Measurements from ENCODE around the gene EPS15.
"Not testable (repeated sequence)": the region's sequence is repeated elsewhere in the genome, so short reads cannot be mapped to it uniquely, and the experiment has no call there.

EPS15 gene

GRCh38 chr1:51519048-51519864 lies at the start of gene EPS15:
Gene EPS15 (minus strand): TSS chr1:51519266. CDS start chr1:51519231, 35 bp downstream.
- DNase-seq (ENCODE audit: low read depth), result no peak

- DNase-seq (ENCODE audit: low read depth), result no peak
These were observed 49.3 kb upstream of the EPS15 start for GRCh38 chr1:51568231-51568935.

GRCh38 chr1:51567653-51568052 lies 48.6 kb upstream of the EPS15 start:
- peak; percentile 84 for DNase-seq (ENCODE audit: low read depth)

DNA sequence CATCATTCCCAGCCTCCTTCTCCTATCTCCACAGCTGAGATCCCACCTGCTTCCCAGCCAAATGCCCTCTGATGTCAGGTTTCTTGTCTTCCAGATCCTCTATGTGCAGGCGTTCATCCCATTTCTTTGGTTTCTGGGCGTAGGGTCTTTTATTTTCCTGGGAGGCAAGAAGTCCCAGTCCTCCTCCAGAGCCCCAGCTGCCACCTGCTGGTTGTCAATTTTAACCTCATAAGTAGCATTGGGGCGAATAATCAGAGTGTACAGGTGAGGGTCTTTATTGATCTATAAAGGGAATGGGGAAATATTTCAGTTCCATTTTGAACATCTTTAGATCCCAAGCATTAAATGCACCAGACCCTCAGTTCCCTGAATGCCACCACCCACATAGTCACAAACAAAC lies 47.2 kb upstream of the EPS15 start:
- DNase-seq (ENCODE audit: low read depth), result no peak

DNA sequence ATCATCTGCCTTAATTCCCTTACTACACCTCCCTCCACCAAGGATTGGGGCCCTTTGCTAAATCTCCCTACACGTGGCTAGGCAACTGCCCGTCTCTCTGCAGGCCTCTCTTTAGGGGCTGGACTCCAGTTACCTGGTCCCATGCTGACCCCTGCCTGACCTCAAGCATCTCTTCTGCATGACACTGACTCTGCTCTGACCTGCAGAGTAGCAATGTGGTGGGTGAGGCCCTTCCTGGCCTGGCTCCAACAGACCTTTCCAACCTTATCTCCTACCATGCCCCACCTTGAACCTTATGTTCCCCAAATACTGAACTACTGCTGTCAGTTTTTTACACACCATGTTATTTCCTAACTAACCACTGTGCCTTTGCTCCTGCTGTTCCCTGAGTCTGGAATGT lies 45.9 kb upstream of the EPS15 start:
- DNase-seq (ENCODE audit: low read depth), result no peak

GRCh38 chr1:51564124-51564523 lies 45.1 kb upstream of the EPS15 start:
- DNase-seq (ENCODE audit: low read depth), result no peak

- no peak for DNase-seq (ENCODE audit: low read depth)
These were observed 42.6 kb upstream of the EPS15 start for GRCh38 chr1:51561702-51562101.

DNA sequence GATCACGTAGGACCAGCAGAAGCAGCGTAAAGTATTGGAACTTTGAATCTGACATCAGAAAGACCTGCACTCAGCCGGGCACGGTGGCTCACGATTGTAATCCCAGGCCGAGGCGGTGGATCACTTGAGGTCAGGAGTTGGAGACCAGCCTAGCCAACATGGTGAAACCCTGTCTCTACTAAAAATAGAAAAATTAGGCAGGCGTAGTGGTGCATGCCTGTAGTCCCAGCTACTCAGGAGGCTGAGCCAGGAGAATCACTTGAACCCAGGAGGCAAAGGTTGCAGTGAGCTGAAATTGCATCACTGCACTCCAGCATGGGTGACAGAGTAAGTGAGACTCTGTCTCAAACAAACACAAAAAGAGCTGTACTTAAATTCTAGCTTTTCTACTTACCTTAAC lies 41.8 kb upstream of the EPS15 start:
- not testable (repeated sequence) for DNase-seq (ENCODE audit: low read depth)

DNA sequence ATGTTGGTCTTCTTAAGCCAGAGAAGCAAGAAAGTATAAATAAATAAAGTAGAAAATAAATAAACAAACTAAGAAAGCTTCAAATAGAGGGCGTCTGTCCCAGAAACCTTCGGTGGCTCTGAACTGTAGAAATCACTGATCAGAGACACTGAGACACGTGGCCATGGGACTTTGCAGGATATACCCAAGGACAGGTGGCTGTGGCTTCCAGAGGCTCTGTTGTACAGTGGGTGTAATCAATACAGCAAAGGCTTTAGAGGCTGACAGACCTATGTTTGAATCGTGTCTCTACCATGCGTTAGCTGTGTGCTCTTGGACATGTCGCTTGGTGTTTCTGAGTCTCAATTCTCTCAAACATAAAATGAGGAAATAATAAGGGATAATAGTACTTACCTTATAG lies 41.0 kb upstream of the EPS15 start:
- no peak for DNase-seq (ENCODE audit: low read depth)

DNA sequence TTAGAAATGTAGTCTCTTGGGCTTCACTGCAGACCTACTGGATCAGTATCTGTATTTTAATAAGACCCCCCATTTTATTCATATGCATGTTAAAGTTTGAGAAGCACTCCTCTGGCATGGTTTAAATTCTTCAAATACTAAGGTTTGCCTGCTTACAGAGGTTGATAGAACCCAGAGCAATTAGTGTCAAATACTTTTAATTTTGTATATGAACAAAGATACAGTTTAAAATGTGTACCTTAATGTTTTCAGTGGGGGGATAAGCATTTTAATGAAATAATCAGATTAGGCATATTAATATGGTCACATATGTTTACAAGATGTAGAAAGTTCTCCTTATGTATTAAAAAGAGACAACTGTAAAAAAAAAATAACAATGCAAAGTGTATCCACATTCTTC lies 40.4 kb upstream of the EPS15 start:
- DNase-seq (ENCODE audit: low read depth), result no peak

GRCh38 chr1:51559064-51559500 lies 40.0 kb upstream of the EPS15 start:
- no peak for DNase-seq (ENCODE audit: low read depth)

DNA sequence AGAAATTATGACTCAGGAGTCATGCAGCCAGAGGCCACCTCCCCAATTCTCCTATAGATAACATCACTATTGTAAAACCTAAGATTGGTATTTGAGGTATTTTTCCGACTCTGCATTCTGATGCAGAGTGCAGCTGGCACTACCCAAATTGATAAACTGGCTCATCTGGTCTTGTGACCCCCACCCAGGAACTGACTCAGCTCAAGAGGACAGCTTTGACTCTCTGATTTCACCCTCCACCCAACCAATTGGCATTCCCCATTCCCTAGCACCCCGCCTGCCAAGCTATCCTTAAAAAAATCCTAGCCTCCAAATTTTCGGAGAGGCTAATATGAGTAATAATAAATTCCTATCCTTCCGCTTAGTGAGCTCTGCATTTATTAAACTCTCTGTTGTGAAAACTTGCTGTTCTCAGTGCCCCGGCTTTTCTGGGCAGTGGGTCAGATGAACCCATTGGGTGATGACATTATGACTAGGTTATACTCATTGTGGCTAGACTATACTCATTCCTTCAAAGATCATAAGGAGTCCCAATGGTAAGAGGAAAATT lies 39.4 kb upstream of the EPS15 start:
- DNase-seq (ENCODE audit: low read depth), result peak; percentile 91

GRCh38 chr1:51557168-51557567 lies 38.1 kb upstream of the EPS15 start:
- no peak for DNase-seq (ENCODE audit: low read depth)

DNA sequence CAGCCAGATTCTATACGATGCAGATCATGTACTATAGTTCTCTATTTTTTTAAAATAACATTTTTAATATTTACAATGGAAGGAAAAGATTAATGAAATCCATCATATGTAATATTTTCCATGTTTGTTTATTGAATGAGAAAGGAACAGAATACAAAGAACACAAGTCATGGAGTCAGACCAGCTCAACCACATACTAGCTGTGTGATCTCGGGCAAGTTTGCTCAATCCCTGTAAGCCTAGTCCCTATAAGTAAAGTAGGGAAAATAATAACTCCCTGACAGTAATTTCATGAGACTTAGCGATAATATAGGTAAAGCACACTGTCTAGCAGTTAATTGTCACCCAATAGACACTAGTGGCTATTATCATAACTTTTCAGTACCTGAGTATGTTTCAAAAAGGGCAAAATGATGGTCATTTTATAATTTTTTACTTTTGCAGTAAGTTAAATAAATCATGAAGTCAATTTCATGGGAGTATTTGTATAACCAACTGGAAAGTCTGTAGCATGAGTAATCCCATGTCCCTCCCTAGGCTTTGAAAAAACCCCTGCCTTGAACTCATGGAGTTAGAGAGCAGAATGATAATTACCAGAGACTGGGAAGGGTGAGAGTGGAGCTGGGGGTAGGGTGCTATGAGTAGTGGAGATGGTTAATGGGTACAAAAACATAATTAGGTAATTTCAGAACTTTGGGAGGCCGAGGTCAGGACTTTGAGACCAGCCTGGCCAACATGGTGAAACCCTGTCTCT lies 37.0 kb upstream of the EPS15 start:
- no peak for DNase-seq (ENCODE audit: low read depth)

GRCh38 chr1:51553911-51554310 lies 34.8 kb upstream of the EPS15 start:
- DNase-seq (ENCODE audit: low read depth), result no peak

DNA sequence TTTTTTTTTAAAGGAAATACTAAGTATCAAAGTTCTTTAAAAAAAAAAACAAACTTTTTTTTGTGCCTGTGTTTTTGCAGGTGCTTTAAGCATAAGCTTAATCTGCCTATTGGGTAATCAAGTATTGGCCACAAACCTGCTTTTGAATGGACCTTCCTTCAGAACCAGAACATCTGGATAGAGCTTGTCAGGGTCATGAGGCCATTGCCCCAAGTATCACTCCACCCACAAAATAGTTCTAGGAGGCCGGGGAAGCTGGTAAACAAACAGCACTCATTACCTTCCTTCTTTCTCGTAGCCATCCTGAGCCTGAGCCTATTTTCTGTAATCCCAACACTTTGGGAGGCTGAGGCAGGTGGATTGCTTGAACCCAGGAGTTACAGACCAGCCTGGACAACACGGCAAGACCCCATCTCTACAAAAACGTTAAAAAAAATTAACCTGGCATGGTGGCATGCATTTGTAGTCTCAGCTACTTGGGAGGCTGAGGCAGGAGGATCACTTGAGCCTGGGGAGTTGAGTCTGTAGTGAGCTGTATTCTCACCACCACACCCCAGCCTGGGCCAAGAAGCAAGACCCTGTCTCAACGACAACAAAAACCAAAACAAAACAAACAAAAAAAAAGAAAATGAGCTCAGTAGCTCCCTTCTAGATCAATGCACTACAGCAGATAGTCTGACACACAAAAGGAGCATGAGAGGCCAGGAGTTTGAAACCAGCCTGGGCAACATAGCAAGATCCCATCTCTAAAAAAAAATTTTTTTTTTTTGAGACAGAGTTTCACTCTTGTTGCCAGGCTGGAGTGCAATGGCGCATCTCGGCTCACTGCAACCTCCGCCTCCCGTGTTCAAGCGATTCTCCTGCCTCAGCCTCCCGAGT lies 34.1 kb upstream of the EPS15 start:
- DNase-seq (ENCODE audit: low read depth), result no peak

GRCh38 chr1:51551848-51552296 lies 32.8 kb upstream of the EPS15 start:
- DNase-seq (ENCODE audit: low read depth), result no peak

GRCh38 chr1:51551081-51551480 lies 32.0 kb upstream of the EPS15 start:
- DNase-seq (ENCODE audit: low read depth), result no peak

DNA sequence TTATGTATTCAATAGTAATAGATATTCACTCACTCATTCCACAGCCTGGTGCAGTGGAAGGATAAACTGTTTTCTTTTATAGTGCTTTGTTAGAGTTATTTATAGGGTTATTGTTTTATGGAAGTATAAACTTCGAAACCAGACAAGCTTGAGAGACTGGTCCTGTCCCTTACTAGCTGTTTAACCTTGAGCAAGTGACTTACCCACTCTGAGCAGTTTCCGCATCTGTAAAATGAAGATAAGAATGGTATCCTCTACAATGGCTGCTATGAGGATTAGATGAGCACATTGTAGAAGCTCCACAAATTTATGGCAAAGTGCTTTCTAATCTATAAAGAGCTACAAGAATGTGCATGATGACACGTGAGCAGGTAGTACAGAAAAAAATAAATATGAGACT lies 30.8 kb upstream of the EPS15 start:
- no peak for DNase-seq (ENCODE audit: low read depth)

GRCh38 chr1:51549016-51549619 lies 30.1 kb upstream of the EPS15 start:
- DNase-seq (ENCODE audit: low read depth), result no peak

GRCh38 chr1:51543858-51544257 lies 24.8 kb upstream of the EPS15 start:
- no peak for DNase-seq (ENCODE audit: low read depth)
